B cell (primary cell): Measurements from ENCODE around the gene ADAM12. TPM values are rescaled to one million over a fixed set of nuclear protein-coding genes. Genes with fewer than 3 reads are reported as not detected.

ENCODE experiments used
- ATAC-seq: fragments of 200-7000 bp; cut with Tn5 transposase; one replicate; pipeline ENCODE4 v1.10.0; 2021; ENCODE audit warnings: low read depth, mild to moderate bottlenecking, moderate number of reproducible peaks, moderate library complexity
- CTCF ChIA-PET: fragments of 350-600 bp; sonication (Branson Sonifier 250); formaldehyde crosslinking; loops from one replicate; lab custom pipeline; 2021; ENCODE audit warnings: antibody characterized with exemption, inconsistent platforms; lab: Charles Lee
- POLR2A ChIA-PET: fragments of 350-600 bp; sonication (Branson Sonifier 250); formaldehyde crosslinking; loops from one replicate; lab custom pipeline; 2021; ENCODE audit warnings: antibody characterized with exemption; lab: Charles Lee
- DNase-seq: peaks from one replicate; pipeline ENCODE4 v3.0.0; 2013
- H2AFZ ChIP-seq: 2 replicates; pipeline ENCODE4 v1.6.1; 2012; ENCODE audit warnings: mild to moderate bottlenecking, low read depth, low read length; ENCODE audit not compliant: insufficient read depth, poor library complexity, severe bottlenecking
- H3K27ac ChIP-seq, 2 donors: 1 replicate in 1 of 2; 2 replicates in 1 of 2; pipeline ENCODE4 v1.5.1; 2012 to 2013; ENCODE audit warnings: low read length in 2 of 2, mild to moderate bottlenecking in 2 of 2, moderate library complexity in 1 of 2
- H3K27me3 ChIP-seq, 4 experiments: fragments of 200-600 bp in 1 of 4; sonication (generic) in 1 of 4; replicated peaks in 1 of 4; 1 replicate in 2 of 4; 2 replicates in 2 of 4; pipeline versions ENCODE4 v1.6.1 to v1.7.0; 2013 to 2016; ENCODE audit warnings: low read length in 3 of 4, mild to moderate bottlenecking in 2 of 4, mixed read lengths in 1 of 4, moderate library complexity in 1 of 4; ENCODE audit not compliant: insufficient read depth in 4 of 4, control insufficient read depth in 3 of 4; ENCODE audit errors: control extremely low read depth in 1 of 4
- H3K36me3 ChIP-seq, 2 experiments: replicated peaks in 1 of 2; 1 replicate in 1 of 2; 2 replicates in 1 of 2; pipeline versions ENCODE4 v1.6.1 to v1.7.1; 2013; ENCODE audit warnings: low read length in 1 of 2; ENCODE audit not compliant: insufficient read depth in 2 of 2, control insufficient read depth in 1 of 2; ENCODE audit errors: control extremely low read depth in 1 of 2, extremely low read depth in 1 of 2
- H3K4me1 ChIP-seq, 2 donors: fragments of 200-600 bp in 1 of 2; sonication (generic) in 1 of 2; 1 replicate in 1 of 2; 2 replicates in 1 of 2; pipeline versions ENCODE4 v1.5.1 to v1.6.1; 2013 to 2017; ENCODE audit warnings: low read length in 2 of 2; ENCODE audit not compliant: control insufficient read depth in 2 of 2, insufficient read depth in 2 of 2
- H3K4me2 ChIP-seq: replicated peaks from 2 replicates; pipeline ENCODE3; 2012; ENCODE audit warnings: mild to moderate bottlenecking, low read depth, low read length; ENCODE audit not compliant: poor library complexity, severe bottlenecking
- H3K4me3 ChIP-seq, 5 experiments: fragments of 200-600 bp in 1 of 5; sonication (generic) in 1 of 5; 1 replicate in 3 of 5; 2 replicates in 2 of 5; pipeline versions ENCODE4 v1.5.1 to v1.7.0; 2011 to 2016; ENCODE audit warnings: low read length in 4 of 5, mild to moderate bottlenecking in 4 of 5, low read depth in 2 of 5, control low read depth in 1 of 5, moderate library complexity in 1 of 5; ENCODE audit not compliant: insufficient read depth in 1 of 5; ENCODE audit errors: control extremely low read depth in 1 of 5, extremely low read depth in 1 of 5
- H3K79me2 ChIP-seq: fragments of 200-600 bp; sonication (generic); one replicate; pipeline ENCODE4 v1.6.0; 2016; ENCODE audit warnings: low read length; ENCODE audit not compliant: control insufficient read depth, insufficient read depth
- H3K9ac ChIP-seq: fragments of 200-600 bp; sonication (generic); 2 replicates; pipeline ENCODE4 v1.6.1; 2017; ENCODE audit warnings: mild to moderate bottlenecking, low read length, moderate library complexity
- H3K9me3 ChIP-seq, 3 donors: one replicate each; pipeline versions ENCODE4 v1.6.1 to v1.7.1; 2013; ENCODE audit warnings: low read length in 2 of 3; ENCODE audit not compliant: control insufficient read depth in 2 of 3, insufficient read depth in 1 of 3; ENCODE audit errors: control extremely low read depth in 1 of 3
- H4K20me1 ChIP-seq: 2 replicates; pipeline ENCODE4 v1.6.0; 2012; ENCODE audit warnings: mild to moderate bottlenecking, low read length; ENCODE audit not compliant: insufficient read depth, control insufficient read depth, poor library complexity, severe bottlenecking
- H3K27ac Mint-ChIP-seq: one replicate; pipeline ENCODE4 v1.8.0; 2021; ENCODE audit warnings: mixed read lengths
- H3K27me3 Mint-ChIP-seq: one replicate; pipeline ENCODE4 v1.8.0; 2021; ENCODE audit warnings: mixed read lengths
- H3K4me1 Mint-ChIP-seq: one replicate; pipeline ENCODE4 v1.8.0; 2021; ENCODE audit warnings: mixed read lengths
- H3K4me3 Mint-ChIP-seq: one replicate; pipeline ENCODE4 v1.8.0; 2021; ENCODE audit warnings: mixed read lengths
- H3K9me3 Mint-ChIP-seq: one replicate; pipeline ENCODE4 v1.8.0; 2022; ENCODE audit warnings: mixed read lengths; ENCODE audit not compliant: insufficient read depth
- EZH2 ChIP-seq: IDR thresholded peaks from 2 replicates; pipeline ENCODE4 v1.6.1; 2012; ENCODE audit warnings: borderline replicate concordance, low read depth, mild to moderate bottlenecking, moderate library complexity, low read length; ENCODE audit not compliant: insufficient read depth, poor library complexity, severe bottlenecking
- WGBS: methylation state at CpG from one replicate; pipeline ENCODE4 v1.1.5; 2013; ENCODE audit warnings: missing lambda C conversion rate; ENCODE audit not compliant: insufficient coverage; 5-methylcytosine and 5-hydroxymethylcytosine counted together
- intact Hi-C: fragments of 100-400 bp; cut with micrococcal nuclease; formaldehyde crosslinking; loops from one replicate; pipeline ENCODE4 v1.10.0; 2022
- polyA plus RNA-seq: library from polyadenylated mRNA; depleted of rRNA; stranded (reverse); fragments of >200 nt; gene quantifications from 2 replicates; pipeline ENCODE4 v1.2.3, GENCODE V29; 2012
- total RNA-seq, 2 donors: library from RNA; stranded (reverse); fragments of 120-200 nt in 1 of 2; gene quantifications; 1 replicate in 1 of 2; 2 replicates in 1 of 2; pipeline versions ENCODE4 v1.2.3 to v1.2.4, GENCODE V29; 2013 to 2022
- TF ChIP-seq, protein P1 (sequence below): fragments of 200-600 bp; IDR thresholded peaks from one replicate; pipeline ENCODE4 v1.8.0; 2022; ENCODE audit warnings: antibody characterized with exemption, mild to moderate bottlenecking

The ADAM12 gene
- total and polyA plus RNA-seq, 2 donors (not counting 1 experiment from before 2014, with no cell fraction given) = 0.01 to 0.22 TPM

- Mint-ChIP-seq H3K27ac (no peak overlapping the region), H3K4me3 (no peak overlapping the region), H3K27me3 (peaks cover 3% of the 10 kb centered on the region), H3K9me3 (no peaks in the 10 kb centered on the region), H3K4me1 (no peaks in the 10 kb centered on the region)
- POLR2A ChIA-PET = no interaction called here
- intact Hi-C loops = no loop called here
- ATAC-seq = no peak
- Histone ChIP-seq H3K9me3 (peaks cover 0 to 5% (median 0%) of the 10 kb centered on the region in 3 donors), H3K4me1 (no peaks in the 10 kb centered on the region), H3K27ac (no peak overlapping the region), H2AFZ (no peak overlapping the region), H4K20me1 (no peaks in the 10 kb centered on the region), H3K4me2 (no peak overlapping the region), H3K36me3 (no peaks in the 10 kb centered on the region), H3K27me3 (peaks cover 0 to 3% (median 0%) of the 10 kb centered on the region in 4 experiments), H3K9ac (no peak overlapping the region), H3K79me2 (no peaks in the 10 kb centered on the region), H3K4me3 (no peak overlapping the region)
- CTCF ChIA-PET = interaction anchor here (0.5 kb wide), 1 partner anchor 288 kb away, joined by 4 read pairs; no protein-coding TSS in a partner anchor
- no peak for DNase-seq
- TF ChIP-seq, protein P1, sequence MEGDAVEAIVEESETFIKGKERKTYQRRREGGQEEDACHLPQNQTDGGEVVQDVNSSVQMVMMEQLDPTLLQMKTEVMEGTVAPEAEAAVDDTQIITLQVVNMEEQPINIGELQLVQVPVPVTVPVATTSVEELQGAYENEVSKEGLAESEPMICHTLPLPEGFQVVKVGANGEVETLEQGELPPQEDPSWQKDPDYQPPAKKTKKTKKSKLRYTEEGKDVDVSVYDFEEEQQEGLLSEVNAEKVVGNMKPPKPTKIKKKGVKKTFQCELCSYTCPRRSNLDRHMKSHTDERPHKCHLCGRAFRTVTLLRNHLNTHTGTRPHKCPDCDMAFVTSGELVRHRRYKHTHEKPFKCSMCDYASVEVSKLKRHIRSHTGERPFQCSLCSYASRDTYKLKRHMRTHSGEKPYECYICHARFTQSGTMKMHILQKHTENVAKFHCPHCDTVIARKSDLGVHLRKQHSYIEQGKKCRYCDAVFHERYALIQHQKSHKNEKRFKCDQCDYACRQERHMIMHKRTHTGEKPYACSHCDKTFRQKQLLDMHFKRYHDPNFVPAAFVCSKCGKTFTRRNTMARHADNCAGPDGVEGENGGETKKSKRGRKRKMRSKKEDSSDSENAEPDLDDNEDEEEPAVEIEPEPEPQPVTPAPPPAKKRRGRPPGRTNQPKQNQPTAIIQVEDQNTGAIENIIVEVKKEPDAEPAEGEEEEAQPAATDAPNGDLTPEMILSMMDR = no peak
- TF ChIP-seq EZH2 = no peak
- WGBS = 95% methylated on average over 3 of the region's 9 CpGs
Observed at GRCh38 chr10:125995726-125996304, 392.5 kb downstream of the ADAM12 start.

- Histone ChIP-seq H3K9ac (no peak overlapping the region), H3K4me3 (no peak overlapping the region), H3K27ac (no peak overlapping the region), H3K4me2 (no peak overlapping the region), H3K36me3 (no peaks in the 10 kb centered on the region), H4K20me1 (no peaks in the 10 kb centered on the region), H3K79me2 (no peaks in the 10 kb centered on the region), H3K9me3 (peaks cover 0 to 10% (median 0%) of the 10 kb centered on the region in 3 donors), H2AFZ (no peak overlapping the region), H3K27me3 (peaks cover 0 to 3% (median 0%) of the 10 kb centered on the region in 4 experiments), H3K4me1 (no peaks in the 10 kb centered on the region)
- no peak overlapping the region for H3K27ac Mint-ChIP-seq
- no peak overlapping the region for H3K4me3 Mint-ChIP-seq
- H3K4me1 Mint-ChIP-seq = no peaks in the 10 kb centered on the region
- intact Hi-C loops = no loop called here
- DNase-seq (no peak), ATAC-seq (no peak)
- H3K27me3 Mint-ChIP-seq = peaks cover 3% of the 10 kb centered on the region
- 98% methylated on average over 4 of the region's 6 CpGs for WGBS
- no peaks in the 10 kb centered on the region for H3K9me3 Mint-ChIP-seq
- ChIA-PET POLR2A (no interaction called here), CTCF (interaction anchor here (1.0 to 2.0 kb wide), 2 partner anchors 14 to 103 kb away, joined by 5 to 7 read pairs; no protein-coding TSS in a partner anchor)
- TF ChIP-seq EZH2 = no peak
- TF ChIP-seq, protein P1 = no peak
Observed at GRCh38 chr10:125994601-125995000, 393.7 kb downstream of the ADAM12 start.
